Hepatic stellate cell (primary cell): ENCODE data around the gene CNTN4.

Source experiments
- DNase-seq: peaks from one replicate; pipeline ENCODE4 v3.0.0; 2011; ENCODE audit warnings: low spot score

The CNTN4 gene

GRCh38 chr3:2597615-2598014 is 498.9 kb downstream of the CNTN4 start:
- DNase-seq = no peak

- no peak for DNase-seq
Measured at GRCh38 chr3:2599471-2599870, 500.8 kb downstream of the CNTN4 start.

DNA sequence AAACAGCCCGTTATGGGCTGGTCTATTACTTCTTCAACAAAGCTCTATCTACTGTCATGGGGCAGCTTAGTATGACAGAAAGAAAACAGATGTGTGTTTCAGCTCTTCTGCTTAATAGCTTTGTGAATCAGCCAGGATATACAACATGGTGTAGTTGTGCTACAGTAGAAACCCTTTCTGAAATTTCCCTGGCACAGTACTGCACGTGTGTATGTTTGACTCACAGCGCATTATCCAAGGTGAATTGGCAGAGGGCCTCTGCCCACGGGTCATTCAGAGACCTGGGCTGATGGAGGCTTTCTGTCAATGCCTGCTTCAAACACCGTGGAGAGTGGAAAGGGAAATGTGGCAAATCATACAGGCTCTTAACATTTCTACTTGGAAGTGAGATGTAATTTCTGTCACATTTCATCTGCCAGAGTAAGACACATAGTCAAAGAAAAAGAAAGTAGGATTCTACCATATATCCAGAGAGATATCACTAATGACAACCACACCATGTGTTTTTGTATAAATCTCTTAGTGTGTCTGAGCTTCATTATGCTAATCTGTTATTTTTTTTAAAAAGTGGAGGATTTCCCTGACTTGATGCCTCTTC is 505.1 kb downstream of the CNTN4 start:
- DNase-seq = no peak

DNA sequence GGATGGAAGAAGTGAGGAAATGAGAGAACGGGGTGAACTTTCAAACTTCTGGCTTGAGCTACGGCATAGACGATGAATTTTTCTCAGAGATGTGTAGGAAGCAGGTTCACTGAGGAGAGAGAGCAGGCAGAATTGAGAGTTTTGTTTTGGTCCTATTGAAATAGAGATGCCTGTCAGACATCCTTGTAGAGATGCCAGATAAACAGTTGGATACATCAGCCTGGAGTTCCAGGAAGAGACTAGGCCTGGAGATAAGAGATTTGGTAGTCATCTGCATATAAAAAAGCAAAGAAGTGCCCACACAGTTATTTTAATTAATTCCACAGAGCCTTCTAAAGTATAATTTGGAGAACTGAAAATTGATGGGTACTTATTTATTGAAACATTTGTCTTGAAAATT is 515.9 kb downstream of the CNTN4 start:
- DNase-seq = no peak

- DNase-seq = no peak
Measured at GRCh38 chr3:2615080-2615479, 516.4 kb downstream of the CNTN4 start.

- DNase-seq = no peak
Measured at GRCh38 chr3:2623436-2623835, 524.8 kb downstream of the CNTN4 start.

DNA sequence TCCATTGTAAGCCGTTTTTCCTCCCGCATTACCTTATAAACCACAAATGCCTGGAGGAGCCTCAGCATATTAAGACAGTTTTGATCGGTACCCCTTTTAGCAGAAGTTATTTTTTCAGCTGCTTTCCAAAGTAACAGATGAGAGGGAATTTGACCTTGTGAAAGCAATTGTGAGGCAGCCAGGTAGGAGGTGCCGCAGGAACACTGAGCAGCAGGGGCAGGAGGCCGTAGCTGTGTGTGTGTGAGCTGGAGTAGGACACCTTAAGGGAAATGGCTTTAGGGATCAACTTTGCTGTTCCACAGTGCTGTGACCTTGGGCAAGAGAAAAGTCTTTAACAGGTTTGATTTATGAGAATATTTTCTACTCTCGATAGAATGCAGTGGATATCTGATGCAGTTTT is 529.5 kb downstream of the CNTN4 start:
- DNase-seq = no peak

- no peak for DNase-seq
Measured at GRCh38 chr3:2635511-2635910, 536.8 kb downstream of the CNTN4 start.

- no peak for DNase-seq
Measured at GRCh38 chr3:2643606-2644005, 544.9 kb downstream of the CNTN4 start.

DNA sequence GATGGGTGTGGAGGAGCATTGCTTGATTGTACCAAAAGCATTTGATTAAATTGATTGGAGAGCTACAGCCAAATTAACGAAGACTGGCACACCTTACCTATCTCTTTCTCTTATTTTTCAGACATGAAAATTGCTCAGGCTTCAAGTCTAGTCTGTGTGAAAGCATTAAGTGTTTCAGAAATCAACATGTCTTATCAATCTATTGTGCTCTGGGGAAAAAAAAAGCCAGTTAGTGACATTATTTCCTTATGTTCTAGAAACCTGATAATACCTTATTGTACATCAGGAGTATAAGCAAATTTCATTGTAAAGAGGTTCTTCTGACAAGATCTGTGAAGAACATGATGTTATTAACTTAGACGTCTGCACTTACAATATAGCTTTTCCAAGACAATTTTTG is 546.3 kb downstream of the CNTN4 start:
- DNase-seq = no peak

- no peak for DNase-seq
Measured at GRCh38 chr3:2650746-2651145, 552.1 kb downstream of the CNTN4 start.

- DNase-seq = no peak
Measured at GRCh38 chr3:2652386-2652785, 553.7 kb downstream of the CNTN4 start.

- no peak for DNase-seq
Measured at GRCh38 chr3:2653706-2654105, 555.0 kb downstream of the CNTN4 start.

DNA sequence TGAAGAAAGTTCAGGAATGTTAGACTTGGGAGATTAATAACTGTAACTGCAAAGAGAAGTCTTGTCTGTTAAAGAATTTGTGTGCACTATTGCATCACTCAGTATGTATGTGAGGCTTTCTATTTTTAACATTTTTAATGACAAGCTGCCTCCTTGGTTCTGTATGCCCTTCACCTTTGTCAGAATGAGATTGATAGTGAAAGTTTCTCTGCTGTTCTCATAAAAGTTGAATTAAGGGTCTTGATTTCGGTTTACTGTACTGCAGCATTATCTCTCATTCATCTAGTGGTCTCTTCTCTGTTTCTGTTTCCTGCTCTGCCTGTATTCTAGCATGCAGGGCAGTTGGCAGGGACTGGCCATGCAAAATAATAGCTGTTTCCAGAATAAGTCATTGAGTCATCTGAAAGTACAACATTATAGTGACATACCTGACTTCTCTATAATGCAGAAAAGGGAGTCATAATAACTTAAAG is 556.6 kb downstream of the CNTN4 start:
- no peak for DNase-seq

- peak; percentile 9 for DNase-seq
Measured at GRCh38 chr3:2656806-2657777, 558.4 kb downstream of the CNTN4 start.

DNA sequence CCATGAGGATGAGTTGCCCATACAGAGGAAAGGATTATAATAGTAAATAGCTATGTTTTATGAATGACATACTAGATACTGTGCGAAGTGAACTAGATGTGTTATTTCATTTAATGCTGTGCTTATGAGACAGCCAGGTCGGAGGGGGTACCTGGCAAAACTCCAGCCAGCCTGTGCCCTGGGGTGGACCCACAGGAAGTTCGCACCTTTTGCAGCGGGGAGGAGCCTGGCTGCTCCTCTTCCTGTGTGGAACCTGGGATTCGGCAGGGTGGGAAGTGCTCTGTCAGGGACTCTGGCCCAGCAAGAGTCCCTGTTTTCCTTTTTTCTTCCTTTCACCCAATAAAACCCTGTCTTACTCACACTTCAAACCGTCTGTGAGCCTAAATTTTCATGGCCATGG is 559.3 kb downstream of the CNTN4 start:
- no peak for DNase-seq

GRCh38 chr3:2659896-2660295 is 561.2 kb downstream of the CNTN4 start:
- peak; percentile 10 for DNase-seq

- DNase-seq = peak; percentile 9
Measured at GRCh38 chr3:2661078-2661477, 562.4 kb downstream of the CNTN4 start.

DNA sequence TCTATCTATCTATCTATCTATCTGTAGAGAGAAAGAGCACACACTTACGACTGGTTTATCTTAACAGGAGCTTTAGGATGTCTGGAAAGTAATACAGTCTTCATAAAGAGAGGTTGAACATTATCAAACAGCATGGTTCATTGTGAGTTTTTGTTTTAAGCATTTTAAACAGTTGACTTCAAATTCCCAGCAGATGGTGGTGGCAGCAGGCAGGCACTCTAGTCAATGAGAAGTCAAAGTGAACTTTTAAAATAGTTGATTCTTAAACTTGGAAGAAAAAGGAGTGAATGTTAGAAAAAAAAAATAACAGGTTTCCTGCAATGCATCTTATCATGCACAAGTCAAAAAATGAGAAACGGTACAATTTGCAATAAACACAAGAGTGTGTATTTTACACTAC is 578.8 kb downstream of the CNTN4 start:
- no peak for DNase-seq

GRCh38 chr3:2680236-2680635 is 581.6 kb downstream of the CNTN4 start:
- no peak for DNase-seq

DNA sequence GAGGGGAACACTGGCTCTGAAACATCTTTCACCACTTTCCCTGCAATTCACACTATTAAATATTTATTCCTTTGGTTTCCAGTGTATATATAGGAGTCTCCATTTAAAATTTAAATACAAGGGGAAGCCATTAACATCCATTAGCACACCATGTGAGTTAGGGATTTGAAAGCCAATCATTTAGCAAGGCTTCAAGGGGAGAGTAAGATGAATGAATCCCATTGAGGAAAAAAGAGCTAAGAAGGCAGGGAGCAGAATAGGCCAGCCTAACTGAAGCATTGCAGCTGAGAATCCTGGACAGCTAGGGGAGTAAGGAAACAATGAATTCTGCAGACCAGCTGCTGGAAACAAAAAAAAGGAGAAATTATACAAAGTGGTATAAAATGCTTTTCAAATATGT is 585.4 kb downstream of the CNTN4 start:
- DNase-seq = no peak

DNA sequence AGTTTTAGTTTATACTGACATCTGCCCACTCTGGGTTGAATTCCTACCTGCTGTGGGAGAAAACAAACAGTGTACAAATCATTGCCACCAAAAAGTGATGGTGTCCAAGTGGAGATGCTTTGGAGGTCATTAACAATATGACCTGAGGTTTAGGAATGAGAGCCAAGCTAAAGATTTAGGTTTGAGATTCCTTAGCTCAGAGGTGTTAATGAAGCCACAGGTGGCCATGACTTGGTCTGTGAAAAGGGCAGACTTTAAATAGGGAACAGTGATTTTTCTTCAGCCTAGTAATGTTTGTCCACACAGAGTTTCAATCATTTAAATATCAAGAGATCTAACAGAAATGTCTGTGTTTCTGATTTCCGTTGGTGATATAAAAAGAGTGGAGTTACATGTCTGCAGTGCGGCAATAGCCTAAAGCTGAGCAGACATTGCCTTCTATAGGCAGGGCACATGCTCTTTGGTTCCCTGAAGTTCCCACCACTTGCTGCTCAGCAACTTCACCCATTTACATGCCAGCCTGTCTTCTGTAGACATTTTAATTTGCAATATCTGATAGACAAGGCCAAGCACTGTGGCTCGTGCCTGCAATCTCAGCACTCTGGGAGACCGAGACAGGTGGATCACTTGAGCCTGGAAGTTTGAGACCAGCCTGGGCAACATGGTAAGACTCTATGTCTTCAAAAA is 588.3 kb downstream of the CNTN4 start:
- no peak for DNase-seq

GRCh38 chr3:2697589-2697988 is 598.9 kb downstream of the CNTN4 start:
- no peak for DNase-seq
